K562 (cell line): ENCODE data around the gene SEC24C. TPM values are rescaled to one million over a fixed set of nuclear protein-coding genes. Genes with fewer than 3 reads are reported as not detected.
A peak's percentile ranks its signal among the peaks of the same experiment; 100 is the strongest.

Experiments
- CBFA2T2 ChIP-seq: fragments of 450-650 bp; conservative IDR thresholded peaks from 2 replicates; pipeline ENCODE4 v1.6.1; 2017; ENCODE audit warnings: mild to moderate bottlenecking
- CHCHD3 ChIP-seq: fragments of 250-450 bp; sonication (Bioruptor Pico); IDR thresholded peaks from 2 replicates; pipeline ENCODE4 v2.1.2; 2022; ENCODE audit warnings: mild to moderate bottlenecking
- CXXC5 ChIP-seq: fragments of 250-450 bp; sonication (Bioruptor Pico); IDR thresholded peaks from 2 replicates; pipeline ENCODE4 v1.8.0; 2022; ENCODE audit warnings: inconsistent platforms, mild to moderate bottlenecking, moderate library complexity
- DIDO1 ChIP-seq: fragments of 450-650 bp; IDR thresholded peaks from 2 replicates; pipeline ENCODE4 v1.6.1; 2016; ENCODE audit warnings: low read depth, missing biosample characterization, missing genetic modification characterization
- EWSR1 ChIP-seq: fragments of 450-650 bp; IDR thresholded peaks from 2 replicates; pipeline ENCODE4 v1.6.1; 2018; ENCODE audit warnings: borderline replicate concordance, mild to moderate bottlenecking, low read depth, moderate library complexity; ENCODE audit not compliant: partially characterized antibody
- GTF2A2 ChIP-seq: IDR thresholded peaks from 2 replicates; pipeline ENCODE4 v1.6.1; 2016; ENCODE audit warnings: mild to moderate bottlenecking, missing genetic modification characterization, missing compliant biosample characterization
- HNRNPUL1 ChIP-seq: fragments of 200-400 bp; formaldehyde crosslinking; IDR thresholded peaks from 2 replicates; pipeline ENCODE4 v1.6.1; 2017; ENCODE audit warnings: low read length
- HOXB6 ChIP-seq: fragments of 250-450 bp; sonication (Bioruptor Pico); IDR thresholded peaks from 2 replicates; pipeline ENCODE4 v1.5.1; 2022; ENCODE audit warnings: mild to moderate bottlenecking, borderline replicate concordance
- MAFG ChIP-seq: fragments of 450-650 bp; conservative IDR thresholded peaks from 2 replicates; pipeline ENCODE4 v1.6.1; 2016; ENCODE audit warnings: missing genetic modification characterization, missing compliant biosample characterization
- MIER1 ChIP-seq: fragments of 450-650 bp; IDR thresholded peaks from 2 replicates; pipeline ENCODE4 v1.6.1; 2016; ENCODE audit warnings: antibody characterized with exemption, mild to moderate bottlenecking, low read depth
- NR2C2 ChIP-seq, 2 experiments: fragments of 200-800 bp in 1 of 2; sonication (Bioruptor generic) in 1 of 2; sonication (generic) in 1 of 2; formaldehyde crosslinking in 1 of 2; IDR thresholded peaks; 2 replicates each; pipeline versions ENCODE4 v1.6.1 to v1.8.0; 2016 to 2022; ENCODE audit warnings: mild to moderate bottlenecking in 1 of 2, missing compliant biosample characterization in 1 of 2, missing genetic modification characterization in 1 of 2, missing genetic modification reagents in 1 of 2
- PHF21A ChIP-seq: fragments of 450-650 bp; IDR thresholded peaks from 2 replicates; pipeline ENCODE4 v1.6.1; 2017; ENCODE audit warnings: low read depth, borderline replicate concordance
- RBM34 ChIP-seq: fragments of 200-400 bp; formaldehyde crosslinking; IDR thresholded peaks from 2 replicates; pipeline ENCODE4 v1.6.1; 2018; ENCODE audit warnings: low read length, borderline replicate concordance; ENCODE audit not compliant: insufficient read depth
- SRSF7 ChIP-seq: fragments of 200-400 bp; formaldehyde crosslinking; optimal IDR thresholded peaks from 2 replicates; pipeline ENCODE3; 2017; ENCODE audit warnings: mild to moderate bottlenecking, low read depth, low read length
- ZNF507 ChIP-seq: conservative IDR thresholded peaks from 2 replicates; pipeline ENCODE4 v1.6.1; 2017; ENCODE audit warnings: missing genetic modification characterization, missing compliant biosample characterization
- ZNF717 ChIP-seq: fragments of 250-450 bp; sonication (Bioruptor Pico); IDR thresholded peaks from 2 replicates; pipeline ENCODE4 v1.5.0; 2021
- polyA plus RNA-seq, 8 experiments: library from polyadenylated mRNA; depleted of rRNA in 4 of 8; stranded (reverse) in 5 of 8; unstranded in 3 of 8; fragments of >200 nt; fragmentation: Nextera tagmentation in 2 of 8; fragmentation: Illumina TruSeq in 1 of 8; extraction: Ambion mirVana in 2 of 8; extraction: Trizol in 1 of 8; gene quantifications; 2 replicates each; pipeline versions ENCODE4 v1.2.1 to v1.2.3, GENCODE V29; 2011 to 2014; ENCODE audit warnings: inconsistent platforms in 1 of 8, missing spikeins in 1 of 8
- total RNA-seq, 7 experiments: library from RNA; depleted of rRNA in 6 of 7; stranded (reverse); fragments of >200 nt in 6 of 7; fragmentation: Illumina TruSeq in 2 of 7; extraction: Trizol in 2 of 7; gene quantifications; 2 replicates each; pipeline versions ENCODE4 v1.2.1 to v1.2.3, GENCODE V29; 2011 to 2021; ENCODE audit warnings: low replicate concordance in 1 of 7
- TF ChIP-seq, protein P1 (sequence below): fragments of 250-450 bp; sonication (Bioruptor Pico); IDR thresholded peaks from 2 replicates; pipeline ENCODE4 v1.8.0; 2021; ENCODE audit warnings: mild to moderate bottlenecking, moderate library complexity
- TF ChIP-seq, protein P2 (sequence below): sonication (generic); formaldehyde crosslinking; IDR thresholded peaks from 2 replicates; pipeline ENCODE4 v1.8.1; 2022; ENCODE audit warnings: missing genetic modification reagents
- TF ChIP-seq, protein P3 (sequence below): fragments of 250-450 bp; sonication (Bioruptor Pico); IDR thresholded peaks from 2 replicates; pipeline ENCODE4 v1.6.1; 2021; ENCODE audit warnings: mild to moderate bottlenecking
- TF ChIP-seq, protein P4 (sequence below): sonication (generic); formaldehyde crosslinking; IDR thresholded peaks from 2 replicates; pipeline ENCODE4 v1.8.1; 2023; ENCODE audit warnings: mild to moderate bottlenecking, missing genetic modification reagents
- TF ChIP-seq, protein P5 (sequence below): fragments of 250-450 bp; sonication (Bioruptor Pico); IDR thresholded peaks from 2 replicates; pipeline ENCODE4 v1.4.0; 2020; ENCODE audit warnings: mild to moderate bottlenecking

SEC24C gene
- total and polyA plus RNA-seq, 9 of the 15 experiments (the other 6 are each of a cell fraction or from before 2014, with no cell fraction given) = 19.0 to 115 (median 70.5) TPM

DNA sequence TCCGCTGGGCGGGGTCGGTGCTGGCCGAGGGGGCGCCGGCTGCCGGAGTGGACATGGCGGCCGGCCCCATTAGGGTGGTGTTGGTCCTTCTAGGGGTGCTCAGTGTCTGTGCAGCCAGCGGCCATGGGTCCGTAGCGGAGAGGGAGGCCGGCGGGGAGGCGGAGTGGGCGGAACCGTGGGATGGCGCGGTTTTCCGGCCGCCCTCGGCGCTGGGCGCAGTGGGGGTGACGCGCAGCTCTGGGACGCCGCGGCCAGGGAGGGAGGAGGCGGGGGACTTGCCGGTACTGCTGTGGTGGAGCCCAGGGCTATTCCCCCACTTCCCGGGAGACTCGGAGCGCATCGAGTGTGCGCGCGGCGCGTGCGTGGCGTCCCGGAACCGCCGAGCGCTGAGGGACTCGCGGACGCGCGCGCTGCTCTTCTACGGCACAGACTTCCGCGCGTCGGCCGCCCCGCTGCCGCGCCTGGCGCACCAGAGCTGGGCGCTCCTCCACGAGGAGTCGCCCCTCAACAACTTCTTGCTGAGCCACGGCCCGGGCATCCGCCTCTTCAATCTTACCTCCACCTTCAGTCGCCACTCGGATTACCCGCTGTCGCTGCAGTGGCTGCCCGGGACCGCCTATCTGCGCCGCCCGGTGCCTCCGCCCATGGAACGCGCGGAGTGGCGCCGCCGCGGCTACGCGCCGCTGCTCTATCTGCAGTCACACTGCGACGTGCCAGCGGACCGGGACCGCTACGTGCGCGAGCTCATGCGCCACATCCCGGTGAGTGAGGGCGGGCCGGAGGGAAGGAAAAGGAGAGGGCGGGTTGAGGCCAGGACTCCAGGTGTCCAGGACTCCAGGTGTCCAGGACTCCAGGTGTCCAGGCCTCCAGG, 28.3 kb downstream of the SEC24C start (continued):
- TF ChIP-seq, protein P1, sequence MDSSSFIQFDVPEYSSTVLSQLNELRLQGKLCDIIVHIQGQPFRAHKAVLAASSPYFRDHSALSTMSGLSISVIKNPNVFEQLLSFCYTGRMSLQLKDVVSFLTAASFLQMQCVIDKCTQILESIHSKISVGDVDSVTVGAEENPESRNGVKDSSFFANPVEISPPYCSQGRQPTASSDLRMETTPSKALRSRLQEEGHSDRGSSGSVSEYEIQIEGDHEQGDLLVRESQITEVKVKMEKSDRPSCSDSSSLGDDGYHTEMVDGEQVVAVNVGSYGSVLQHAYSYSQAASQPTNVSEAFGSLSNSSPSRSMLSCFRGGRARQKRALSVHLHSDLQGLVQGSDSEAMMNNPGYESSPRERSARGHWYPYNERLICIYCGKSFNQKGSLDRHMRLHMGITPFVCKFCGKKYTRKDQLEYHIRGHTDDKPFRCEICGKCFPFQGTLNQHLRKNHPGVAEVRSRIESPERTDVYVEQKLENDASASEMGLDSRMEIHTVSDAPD (CRISPR knock-in tag) = no peak
- TF ChIP-seq CHCHD3 (CRISPR knock-in tag) = peak; percentile 85
- TF ChIP-seq ZNF717 (CRISPR knock-in tag) = no peak
- TF ChIP-seq HOXB6 (CRISPR knock-in tag) = 0 out of 2 replicates have a peak, but pooled peaks have one; percentile 4
- no peak for TF ChIP-seq EWSR1
- TF ChIP-seq, protein P2, sequence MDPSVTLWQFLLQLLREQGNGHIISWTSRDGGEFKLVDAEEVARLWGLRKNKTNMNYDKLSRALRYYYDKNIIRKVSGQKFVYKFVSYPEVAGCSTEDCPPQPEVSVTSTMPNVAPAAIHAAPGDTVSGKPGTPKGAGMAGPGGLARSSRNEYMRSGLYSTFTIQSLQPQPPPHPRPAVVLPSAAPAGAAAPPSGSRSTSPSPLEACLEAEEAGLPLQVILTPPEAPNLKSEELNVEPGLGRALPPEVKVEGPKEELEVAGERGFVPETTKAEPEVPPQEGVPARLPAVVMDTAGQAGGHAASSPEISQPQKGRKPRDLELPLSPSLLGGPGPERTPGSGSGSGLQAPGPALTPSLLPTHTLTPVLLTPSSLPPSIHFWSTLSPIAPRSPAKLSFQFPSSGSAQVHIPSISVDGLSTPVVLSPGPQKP (CRISPR knock-in tag) = no peak
- TF ChIP-seq, protein P3, sequence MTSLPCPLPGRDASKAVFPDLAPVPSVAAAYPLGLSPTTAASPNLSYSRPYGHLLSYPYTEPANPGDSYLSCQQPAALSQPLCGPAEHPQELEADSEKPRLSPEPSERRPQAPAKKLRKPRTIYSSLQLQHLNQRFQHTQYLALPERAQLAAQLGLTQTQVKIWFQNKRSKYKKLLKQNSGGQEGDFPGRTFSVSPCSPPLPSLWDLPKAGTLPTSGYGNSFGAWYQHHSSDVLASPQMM (CRISPR knock-in tag) = no peak
- no peak for TF ChIP-seq CBFA2T2
- no peak for TF ChIP-seq NR2C2 (CRISPR knock-in tag; IDR thresholded peaks at IDR 0.05)
- peak; percentile 77 for TF ChIP-seq NR2C2 (tag; IDR thresholded peaks at IDR 0.05)
- TF ChIP-seq SRSF7 = no peak
- no peak for TF ChIP-seq ZNF507
- no peak for TF ChIP-seq MAFG (tag)
- TF ChIP-seq, protein P4, sequence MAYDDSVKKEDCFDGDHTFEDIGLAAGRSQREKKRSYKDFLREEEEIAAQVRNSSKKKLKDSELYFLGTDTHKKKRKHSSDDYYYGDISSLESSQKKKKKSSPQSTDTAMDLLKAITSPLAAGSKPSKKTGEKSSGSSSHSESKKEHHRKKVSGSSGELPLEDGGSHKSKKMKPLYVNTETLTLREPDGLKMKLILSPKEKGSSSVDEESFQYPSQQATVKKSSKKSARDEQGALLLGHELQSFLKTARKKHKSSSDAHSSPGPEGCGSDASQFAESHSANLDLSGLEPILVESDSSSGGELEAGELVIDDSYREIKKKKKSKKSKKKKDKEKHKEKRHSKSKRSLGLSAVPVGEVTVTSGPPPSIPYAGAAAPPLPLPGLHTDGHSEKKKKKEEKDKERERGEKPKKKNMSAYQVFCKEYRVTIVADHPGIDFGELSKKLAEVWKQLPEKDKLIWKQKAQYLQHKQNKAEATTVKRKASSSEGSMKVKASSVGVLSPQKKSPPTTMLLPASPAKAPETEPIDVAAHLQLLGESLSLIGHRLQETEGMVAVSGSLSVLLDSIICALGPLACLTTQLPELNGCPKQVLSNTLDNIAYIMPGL (CRISPR knock-in tag) = peak; percentile 87; the same call in 1 of the 2 replicates
- TF ChIP-seq, protein P5, sequence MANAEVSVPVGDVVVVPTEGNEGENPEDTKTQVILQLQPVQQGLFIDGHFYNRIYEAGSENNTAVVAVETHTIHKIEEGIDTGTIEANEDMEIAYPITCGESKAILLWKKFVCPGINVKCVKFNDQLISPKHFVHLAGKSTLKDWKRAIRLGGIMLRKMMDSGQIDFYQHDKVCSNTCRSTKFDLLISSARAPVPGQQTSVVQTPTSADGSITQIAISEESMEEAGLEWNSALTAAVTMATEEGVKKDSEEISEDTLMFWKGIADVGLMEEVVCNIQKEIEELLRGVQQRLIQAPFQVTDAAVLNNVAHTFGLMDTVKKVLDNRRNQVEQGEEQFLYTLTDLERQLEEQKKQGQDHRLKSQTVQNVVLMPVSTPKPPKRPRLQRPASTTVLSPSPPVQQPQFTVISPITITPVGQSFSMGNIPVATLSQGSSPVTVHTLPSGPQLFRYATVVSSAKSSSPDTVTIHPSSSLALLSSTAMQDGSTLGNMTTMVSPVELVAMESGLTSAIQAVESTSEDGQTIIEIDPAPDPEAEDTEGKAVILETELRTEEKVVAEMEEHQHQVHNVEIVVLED (CRISPR knock-in tag) = peak; percentile 82
- peak; percentile 66; the same call in 1 of the 2 replicates for TF ChIP-seq DIDO1 (tag)
- no peak for TF ChIP-seq MIER1
- peak; percentile 60; the same call in 1 of the 2 replicates for TF ChIP-seq PHF21A
- no peak for TF ChIP-seq HNRNPUL1
- peak; percentile 92 for TF ChIP-seq CXXC5 (CRISPR knock-in tag)
- TF ChIP-seq GTF2A2 = no peak
- peak; percentile 89; the same call in 1 of the 2 replicates for TF ChIP-seq RBM34
